Activated B cell treated with CpG ODN at 0.5 μM for 24 hours (primary cell): ENCODE measurements around the gene RERE. TPM values are rescaled to one million over a fixed set of nuclear protein-coding genes. Genes with fewer than 3 reads are reported as not detected.

Experiments
- ATAC-seq: fragments of 200-7000 bp; cut with Tn5 transposase; one replicate; pipeline ENCODE4 v1.10.0; 2021; ENCODE audit warnings: low read depth, mild to moderate bottlenecking, moderate library complexity
- CTCF ChIA-PET: fragments of 350-600 bp; sonication (Branson Sonifier 250); formaldehyde crosslinking; loops from one replicate; lab custom pipeline; 2021; ENCODE audit warnings: antibody characterized with exemption; lab: Charles Lee
- POLR2A ChIA-PET: fragments of 350-600 bp; sonication (Branson Sonifier 250); formaldehyde crosslinking; loops from one replicate; lab custom pipeline; 2021; ENCODE audit warnings: antibody characterized with exemption; lab: Charles Lee
- DNase-seq: peaks from one replicate; pipeline ENCODE4 v3.0.0; 2022
- H3K27ac Mint-ChIP-seq: one replicate; pipeline ENCODE4 v1.8.0; 2020; ENCODE audit warnings: mixed read lengths
- H3K27me3 Mint-ChIP-seq: one replicate; pipeline ENCODE4 v1.8.0; 2021; ENCODE audit warnings: mixed read lengths
- H3K36me3 Mint-ChIP-seq: one replicate; pipeline ENCODE4 v1.8.0; 2021; ENCODE audit warnings: low read depth, mixed read lengths
- H3K4me1 Mint-ChIP-seq: one replicate; pipeline ENCODE4 v1.8.0; 2021; ENCODE audit warnings: mixed read lengths
- H3K4me3 Mint-ChIP-seq: one replicate; pipeline ENCODE4 v1.8.0; 2020; ENCODE audit warnings: mild to moderate bottlenecking, mixed read lengths
- H3K9me3 Mint-ChIP-seq: one replicate; pipeline ENCODE4 v1.8.0; 2020; ENCODE audit warnings: mixed read lengths
- intact Hi-C: fragments of 100-400 bp; cut with micrococcal nuclease; formaldehyde crosslinking; loops from one replicate; pipeline ENCODE4 v1.15.1; 2024
- total RNA-seq: library from RNA; stranded (reverse); gene quantifications from 2 replicates; pipeline ENCODE4 v1.2.3, GENCODE V29; 2022
- TF ChIP-seq, protein P1 (sequence below): fragments of 200-600 bp; IDR thresholded peaks from one replicate; pipeline ENCODE4 v1.8.0; 2022; ENCODE audit warnings: antibody characterized with exemption, mild to moderate bottlenecking

Gene RERE
- total RNA-seq, 1 donor from 2014 or later: 98.8 TPM

DNA sequence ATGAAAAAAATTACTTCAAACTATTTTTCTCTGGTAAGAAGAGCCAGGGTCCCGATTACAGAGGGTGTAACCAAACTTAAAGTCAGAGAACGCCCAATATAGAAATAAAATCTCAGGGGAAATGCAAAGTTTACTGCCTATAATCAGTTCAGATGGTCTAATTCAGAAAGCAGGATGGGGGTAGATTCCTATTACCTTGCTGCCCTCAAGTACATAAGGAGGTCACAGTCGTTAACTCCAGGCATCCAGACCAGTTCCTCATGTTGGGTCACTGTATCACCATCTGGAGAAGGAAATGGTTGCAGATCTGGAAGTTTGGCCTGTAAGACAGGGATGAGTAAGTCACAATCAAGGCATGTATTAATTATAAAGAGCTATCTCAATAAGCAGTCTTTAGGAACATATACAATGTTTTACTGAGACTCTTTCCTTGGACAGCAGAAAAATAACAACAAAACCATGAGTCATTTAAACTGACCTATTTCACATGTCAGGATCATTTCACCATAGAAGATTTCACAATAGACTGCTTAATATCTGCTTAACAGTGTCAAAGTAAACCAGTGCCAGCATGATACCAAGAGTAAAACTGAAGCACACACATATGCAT lies 320.1 kb downstream of the RERE start:
- CTCF ChIA-PET: interaction anchor here (0.8 to 1.4 kb wide), 3 partner anchors 19 to 351 kb away, joined by 3 to 4 read pairs (median 3); no protein-coding TSS in a partner anchor
- POLR2A ChIA-PET: interaction anchor here (1.0 to 2.7 kb wide), 4 partner anchors 26 to 73 kb away, joined by 4 to 11 read pairs (median 5); no protein-coding TSS in a partner anchor
- intact Hi-C loops: loop anchor here (2.0 kb wide), 3 partner anchors 27 to 75 kb away; no protein-coding TSS in a partner anchor

GRCh38 chr1:8496473-8496872 lies 321.0 kb downstream of the RERE start:
- intact Hi-C loops: loop anchor here (2.0 kb wide), 3 partner anchors 28 to 74 kb away; no protein-coding TSS in a partner anchor
- H3K9me3 Mint-ChIP-seq: no peaks in the 10 kb centered on the region
- ChIA-PET CTCF (interaction anchor here (0.8 kb wide), 1 partner anchor 19 kb away, joined by 3 read pairs; no protein-coding TSS in a partner anchor), POLR2A (interaction anchor here (0.6 to 2.7 kb wide), 8 partner anchors 27 to 1414 kb away, joined by 3 to 11 read pairs (median 5); no protein-coding TSS in a partner anchor)
- peak; percentile 76 for ATAC-seq
- peak overlapping the region; percentile 46 for H3K4me3 Mint-ChIP-seq
- TF ChIP-seq, protein P1, sequence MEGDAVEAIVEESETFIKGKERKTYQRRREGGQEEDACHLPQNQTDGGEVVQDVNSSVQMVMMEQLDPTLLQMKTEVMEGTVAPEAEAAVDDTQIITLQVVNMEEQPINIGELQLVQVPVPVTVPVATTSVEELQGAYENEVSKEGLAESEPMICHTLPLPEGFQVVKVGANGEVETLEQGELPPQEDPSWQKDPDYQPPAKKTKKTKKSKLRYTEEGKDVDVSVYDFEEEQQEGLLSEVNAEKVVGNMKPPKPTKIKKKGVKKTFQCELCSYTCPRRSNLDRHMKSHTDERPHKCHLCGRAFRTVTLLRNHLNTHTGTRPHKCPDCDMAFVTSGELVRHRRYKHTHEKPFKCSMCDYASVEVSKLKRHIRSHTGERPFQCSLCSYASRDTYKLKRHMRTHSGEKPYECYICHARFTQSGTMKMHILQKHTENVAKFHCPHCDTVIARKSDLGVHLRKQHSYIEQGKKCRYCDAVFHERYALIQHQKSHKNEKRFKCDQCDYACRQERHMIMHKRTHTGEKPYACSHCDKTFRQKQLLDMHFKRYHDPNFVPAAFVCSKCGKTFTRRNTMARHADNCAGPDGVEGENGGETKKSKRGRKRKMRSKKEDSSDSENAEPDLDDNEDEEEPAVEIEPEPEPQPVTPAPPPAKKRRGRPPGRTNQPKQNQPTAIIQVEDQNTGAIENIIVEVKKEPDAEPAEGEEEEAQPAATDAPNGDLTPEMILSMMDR: no peak
- H3K4me1 Mint-ChIP-seq: peaks cover 72% of the 10 kb centered on the region
- peak overlapping the region; percentile 93 for H3K27ac Mint-ChIP-seq
- DNase-seq: no peak
- H3K36me3 Mint-ChIP-seq: peaks cover 49% of the 10 kb centered on the region
- no peaks in the 10 kb centered on the region for H3K27me3 Mint-ChIP-seq

More for the DNA sequence above, 320.1 kb downstream of the RERE start:
- H3K9me3 Mint-ChIP-seq: no peaks in the 10 kb centered on the region
- peak overlapping the region; percentile 46 for H3K4me3 Mint-ChIP-seq
- H3K36me3 Mint-ChIP-seq: peaks cover 41% of the 10 kb centered on the region
- TF ChIP-seq, protein P1: no peak
- H3K27me3 Mint-ChIP-seq: no peaks in the 10 kb centered on the region
- peaks cover 63% of the 10 kb centered on the region for H3K4me1 Mint-ChIP-seq
- DNase-seq: no peak
- peak; percentile 57 for ATAC-seq
- peak overlapping the region; percentile 93 for H3K27ac Mint-ChIP-seq

GRCh38 chr1:8495928-8496401 lies 321.5 kb downstream of the RERE start:
- CTCF ChIA-PET: no interaction called here
- H3K9me3 Mint-ChIP-seq: no peaks in the 10 kb centered on the region
- peak overlapping the region; percentile 9 for H3K4me3 Mint-ChIP-seq
- intact Hi-C loops: loop anchor here (2.0 kb wide), 3 partner anchors 29 to 73 kb away; no protein-coding TSS in a partner anchor
- TF ChIP-seq, protein P1: no peak
- no peaks in the 10 kb centered on the region for H3K27me3 Mint-ChIP-seq
- POLR2A ChIA-PET: interaction anchor here (0.6 to 2.7 kb wide), 11 partner anchors 8 to 1415 kb away, joined by 3 to 18 read pairs (median 6); no protein-coding TSS in a partner anchor
- H3K36me3 Mint-ChIP-seq: peaks cover 51% of the 10 kb centered on the region
- peaks cover 72% of the 10 kb centered on the region for H3K4me1 Mint-ChIP-seq
- H3K27ac Mint-ChIP-seq: peak overlapping the region; percentile 93
- ATAC-seq: peak; percentile 35
- DNase-seq: no peak

- ChIA-PET CTCF (no interaction called here), POLR2A (interaction anchor here (0.6 to 1.5 kb wide), 4 partner anchors 9 to 317 kb away, joined by 3 to 4 read pairs (median 3); no protein-coding TSS in a partner anchor)
- ATAC-seq (no peak), DNase-seq (no peak)
- Mint-ChIP-seq H3K27ac (peak overlapping the region; percentile 80), H3K27me3 (no peaks in the 10 kb centered on the region), H3K36me3 (peaks cover 54% of the 10 kb centered on the region), H3K4me3 (no peak overlapping the region), H3K4me1 (peaks cover 72% of the 10 kb centered on the region), H3K9me3 (no peaks in the 10 kb centered on the region)
- intact Hi-C loops: no loop called here
- TF ChIP-seq, protein P1: no peak
These were observed 322.8 kb downstream of the RERE start for GRCh38 chr1:8494681-8495080.
